Raji (cell line): Measurements from ENCODE around the gene DTX1.

Source experiments
- POLR2A ChIP-seq: IDR thresholded peaks from 2 replicates; pipeline ENCODE4 v1.6.1; 2011; ENCODE audit warnings: low read depth, low read length, control low read depth; ENCODE audit not compliant: insufficient read depth

The DTX1 gene

GRCh38 chr12:113056631-113057488 is at the start of gene DTX1:
TSS of gene DTX1 (plus strand) at chr12:113056730. CDS start at chr12:113058193, 1,463 bp downstream.
- TF ChIP-seq POLR2A = peak; percentile 53; the same call in 1 of the 2 replicates

- no peak for TF ChIP-seq POLR2A
Measured at GRCh38 chr12:113007166-113007565, 49.4 kb upstream of the DTX1 start.

GRCh38 chr12:113010701-113011100 is 45.8 kb upstream of the DTX1 start:
- no peak for TF ChIP-seq POLR2A

- TF ChIP-seq POLR2A = no peak
Measured at GRCh38 chr12:113014565-113014964, 42.0 kb upstream of the DTX1 start.

- no peak for TF ChIP-seq POLR2A
Measured at GRCh38 chr12:113016796-113017195, 39.7 kb upstream of the DTX1 start.

- TF ChIP-seq POLR2A = no peak
Measured at GRCh38 chr12:113019025-113019424, 37.5 kb upstream of the DTX1 start.

- TF ChIP-seq POLR2A = no peak
Measured at GRCh38 chr12:113021500-113021899, 35.0 kb upstream of the DTX1 start.

GRCh38 chr12:113022563-113023297 is 33.8 kb upstream of the DTX1 start:
- TF ChIP-seq POLR2A = no peak

- no peak for TF ChIP-seq POLR2A
Measured at GRCh38 chr12:113027726-113028125, 28.8 kb upstream of the DTX1 start.

GRCh38 chr12:113030875-113031525 is 25.5 kb upstream of the DTX1 start:
- no peak for TF ChIP-seq POLR2A

- no peak for TF ChIP-seq POLR2A
Measured at GRCh38 chr12:113039911-113040445, 16.6 kb upstream of the DTX1 start.

GRCh38 chr12:113040722-113041171 is 15.8 kb upstream of the DTX1 start:
- no peak for TF ChIP-seq POLR2A

- no peak for TF ChIP-seq POLR2A
Measured at GRCh38 chr12:113041560-113041959, 15.0 kb upstream of the DTX1 start.

GRCh38 chr12:113043240-113043639 is 13.3 kb upstream of the DTX1 start:
- no peak for TF ChIP-seq POLR2A

- TF ChIP-seq POLR2A = no peak
Measured at GRCh38 chr12:113044516-113044915, 12.0 kb upstream of the DTX1 start.

GRCh38 chr12:113048716-113049127 is 7.8 kb upstream of the DTX1 start:
- no peak for TF ChIP-seq POLR2A
